Measurements from ENCODE around the gene LMCD1. TPM values are rescaled to one million over a fixed set of nuclear protein-coding genes. Genes with fewer than 3 reads are reported as not detected.

Gene LMCD1
- total RNA-seq, 4 donors from 2014 or later: 1.6 to 90.8 (median 12.3) TPM

DNA sequence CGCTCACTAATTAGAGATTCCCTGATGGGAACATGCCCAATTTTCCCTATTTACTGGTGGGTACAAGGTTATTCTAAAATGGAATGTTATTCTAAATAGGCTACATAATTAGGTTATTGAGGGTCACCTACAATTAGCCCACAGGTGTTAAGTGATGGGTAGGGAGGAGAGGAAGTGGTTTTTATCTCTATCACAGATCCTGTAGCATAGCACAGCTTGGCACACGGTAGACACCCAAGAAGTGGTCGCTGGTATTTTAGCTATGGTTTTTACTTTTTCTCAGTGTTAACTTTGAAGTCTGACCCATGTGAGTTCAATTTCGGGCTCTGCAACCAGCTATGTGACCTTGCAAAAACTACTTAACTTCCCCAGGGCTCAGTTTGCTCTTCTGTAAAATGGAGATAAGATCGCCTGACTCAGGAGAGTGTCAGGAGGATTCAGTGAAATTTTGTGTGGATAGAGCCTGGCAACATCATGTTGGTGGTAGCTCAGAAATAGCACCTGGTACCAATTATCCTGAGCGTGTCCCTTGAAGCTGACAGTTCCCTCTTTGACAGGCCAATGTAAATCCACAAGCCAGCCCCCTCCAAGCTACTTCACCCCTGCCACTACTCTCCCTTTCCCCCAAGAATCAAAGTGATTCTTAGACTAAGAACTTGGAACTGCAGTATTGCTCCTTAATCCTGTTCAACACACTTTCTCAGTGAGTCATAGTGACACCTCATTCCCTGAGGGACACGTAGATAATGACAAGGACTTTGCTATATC, 8.7 kb upstream of the LMCD1 start:
- TF ChIP-seq, protein P1, sequence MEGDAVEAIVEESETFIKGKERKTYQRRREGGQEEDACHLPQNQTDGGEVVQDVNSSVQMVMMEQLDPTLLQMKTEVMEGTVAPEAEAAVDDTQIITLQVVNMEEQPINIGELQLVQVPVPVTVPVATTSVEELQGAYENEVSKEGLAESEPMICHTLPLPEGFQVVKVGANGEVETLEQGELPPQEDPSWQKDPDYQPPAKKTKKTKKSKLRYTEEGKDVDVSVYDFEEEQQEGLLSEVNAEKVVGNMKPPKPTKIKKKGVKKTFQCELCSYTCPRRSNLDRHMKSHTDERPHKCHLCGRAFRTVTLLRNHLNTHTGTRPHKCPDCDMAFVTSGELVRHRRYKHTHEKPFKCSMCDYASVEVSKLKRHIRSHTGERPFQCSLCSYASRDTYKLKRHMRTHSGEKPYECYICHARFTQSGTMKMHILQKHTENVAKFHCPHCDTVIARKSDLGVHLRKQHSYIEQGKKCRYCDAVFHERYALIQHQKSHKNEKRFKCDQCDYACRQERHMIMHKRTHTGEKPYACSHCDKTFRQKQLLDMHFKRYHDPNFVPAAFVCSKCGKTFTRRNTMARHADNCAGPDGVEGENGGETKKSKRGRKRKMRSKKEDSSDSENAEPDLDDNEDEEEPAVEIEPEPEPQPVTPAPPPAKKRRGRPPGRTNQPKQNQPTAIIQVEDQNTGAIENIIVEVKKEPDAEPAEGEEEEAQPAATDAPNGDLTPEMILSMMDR (IDR thresholded peaks at IDR 0.05): no peak
- TF ChIP-seq POLR2A (IDR thresholded peaks at IDR 0.05): no peak
- no peak for DNase-seq
- Histone ChIP-seq H3K27me3 (no peaks in the 10 kb centered on the region), H3K27ac (no peak overlapping the region), H3K9me3 (no peaks in the 10 kb centered on the region), H3K4me1 (no peaks in the 10 kb centered on the region), H3K36me3 (no peaks in the 10 kb centered on the region), H3K4me3 (no peak overlapping the region)

DNA sequence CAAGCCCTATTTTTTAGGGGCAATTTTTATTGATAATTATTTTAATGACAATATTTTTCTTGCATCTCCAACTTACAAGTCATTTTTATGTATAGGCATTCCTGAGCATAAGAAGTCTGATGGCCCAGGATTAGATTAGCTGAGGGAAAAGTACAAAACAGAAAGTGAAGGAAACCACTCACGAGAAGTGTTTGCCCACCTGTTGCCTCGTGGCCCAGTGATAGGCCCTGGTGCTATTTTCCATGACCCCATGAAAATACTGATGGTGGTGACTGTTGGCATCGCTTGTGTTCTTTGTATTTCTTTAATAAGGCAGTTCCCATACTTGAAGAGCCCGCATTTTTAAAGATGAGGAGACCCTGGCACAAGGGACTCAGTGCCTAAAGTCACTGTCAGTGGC, 7.9 kb upstream of the LMCD1 start:
- no peak overlapping the region for H3K27ac ChIP-seq

DNA sequence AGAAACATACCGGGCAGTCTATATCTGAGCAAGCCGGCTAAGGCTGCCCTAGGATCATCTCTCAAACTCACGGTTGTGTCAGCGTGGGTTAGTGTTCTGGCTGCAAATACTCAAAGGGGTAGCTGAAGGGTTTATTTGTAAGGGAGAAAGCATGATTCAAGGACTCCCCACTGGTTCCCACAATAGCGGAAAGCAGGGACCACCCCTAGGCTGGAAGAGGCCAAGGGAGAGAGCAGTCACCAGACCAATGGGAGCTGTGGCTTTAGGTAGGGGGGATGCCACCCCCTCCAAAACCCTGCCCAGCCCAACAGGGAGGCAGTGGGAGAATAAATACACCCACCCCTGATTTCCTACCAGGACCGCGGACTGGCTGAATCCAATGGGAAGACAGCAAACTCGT, 7.3 kb upstream of the LMCD1 start:
- Histone ChIP-seq H3K9me3 (no peaks in the 10 kb centered on the region), H3K4me3 (no peak overlapping the region), H3K4me1 (no peaks in the 10 kb centered on the region), H3K27ac (no peak overlapping the region), H3K36me3 (no peaks in the 10 kb centered on the region), H3K27me3 (no peaks in the 10 kb centered on the region)
- no peak for DNase-seq
- TF ChIP-seq, protein P1 (IDR thresholded peaks at IDR 0.05): no peak
- TF ChIP-seq POLR2A (IDR thresholded peaks at IDR 0.05): no peak

More for the DNA sequence above, 7.9 kb upstream of the LMCD1 start:
- H3K9me3 ChIP-seq: no peaks in the 10 kb centered on the region
- TF ChIP-seq POLR2A (IDR thresholded peaks at IDR 0.05): no peak
- TF ChIP-seq, protein P1 (IDR thresholded peaks at IDR 0.05): no peak
- H3K4me1 ChIP-seq: no peaks in the 10 kb centered on the region
- no peak overlapping the region for H3K4me3 ChIP-seq
- no peak for DNase-seq
- H3K36me3 ChIP-seq: no peaks in the 10 kb centered on the region
- H3K27me3 ChIP-seq: no peaks in the 10 kb centered on the region

DNA sequence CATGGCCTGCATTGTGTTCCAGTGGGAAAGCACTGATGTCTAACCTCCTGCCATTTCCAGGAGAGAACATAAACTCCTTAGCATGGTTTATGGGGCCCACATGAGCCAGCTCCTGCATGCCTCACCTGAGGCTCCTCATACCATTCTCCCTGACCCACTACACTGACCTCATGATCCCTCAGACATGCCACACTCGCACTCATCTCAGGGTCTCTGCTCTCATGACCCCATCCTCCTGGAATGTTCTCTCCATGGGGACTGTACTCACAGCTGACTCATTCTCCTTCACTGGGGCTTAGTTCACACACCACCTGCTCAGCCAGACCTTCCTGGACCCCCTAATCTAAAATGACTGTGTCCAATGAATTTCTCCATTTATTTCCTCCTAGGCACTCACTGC, 4.0 kb upstream of the LMCD1 start:
- TF ChIP-seq, protein P1 (IDR thresholded peaks at IDR 0.05): no peak
- no peak for TF ChIP-seq POLR2A (IDR thresholded peaks at IDR 0.05)
- Histone ChIP-seq H3K4me1 (peaks cover 0 to 2% (median 0%) of the 10 kb centered on the region in 4 donors), H3K9me3 (no peaks in the 10 kb centered on the region), H3K36me3 (no peaks in the 10 kb centered on the region), H3K27ac (no peak overlapping the region), H3K27me3 (no peaks in the 10 kb centered on the region), H3K4me3 (no peak overlapping the region)
- DNase-seq: no peak

DNA sequence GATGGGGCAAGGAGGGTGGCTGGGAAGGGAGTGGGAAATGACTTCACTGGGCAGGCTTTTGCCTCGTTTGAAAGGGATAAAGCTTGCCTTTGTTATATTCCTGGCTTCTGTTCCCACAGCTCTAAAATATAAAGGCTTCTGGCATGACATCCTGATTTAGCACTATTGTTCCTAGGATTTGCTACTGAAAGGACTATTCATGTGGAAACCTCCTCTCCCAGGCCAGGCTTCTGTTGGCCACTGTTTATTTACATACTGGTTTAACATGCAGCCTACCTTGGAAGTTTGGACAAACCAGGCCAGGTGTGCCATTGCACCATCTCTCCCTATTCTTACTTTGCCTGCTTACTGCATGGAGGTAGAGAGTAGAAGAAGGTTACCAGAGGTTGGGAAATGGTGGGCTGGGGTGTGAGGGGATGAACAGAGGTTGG, 2.4 kb upstream of the LMCD1 start:
- no peak overlapping the region for H3K4me3 ChIP-seq
- TF ChIP-seq, protein P1 (IDR thresholded peaks at IDR 0.05): no peak
- TF ChIP-seq POLR2A (IDR thresholded peaks at IDR 0.05): no peak
- no peak for DNase-seq
- no peaks in the 10 kb centered on the region for H3K36me3 ChIP-seq
- H3K27ac ChIP-seq: no peak overlapping the region
- H3K9me3 ChIP-seq: no peaks in the 10 kb centered on the region
- peaks cover 0 to 6% (median 0%) of the 10 kb centered on the region in 4 donors for H3K4me1 ChIP-seq
- no peaks in the 10 kb centered on the region for H3K27me3 ChIP-seq
